ENCODE results near the gene CCDC126. TPM values are rescaled to one million over a fixed set of nuclear protein-coding genes. Genes with fewer than 3 reads are reported as not detected.

Gene CCDC126
- total and polyA plus RNA-seq, 2 of the 4 experiments (the other 2 are of a cell fraction), result 4.1 to 5.6 TPM

DNA sequence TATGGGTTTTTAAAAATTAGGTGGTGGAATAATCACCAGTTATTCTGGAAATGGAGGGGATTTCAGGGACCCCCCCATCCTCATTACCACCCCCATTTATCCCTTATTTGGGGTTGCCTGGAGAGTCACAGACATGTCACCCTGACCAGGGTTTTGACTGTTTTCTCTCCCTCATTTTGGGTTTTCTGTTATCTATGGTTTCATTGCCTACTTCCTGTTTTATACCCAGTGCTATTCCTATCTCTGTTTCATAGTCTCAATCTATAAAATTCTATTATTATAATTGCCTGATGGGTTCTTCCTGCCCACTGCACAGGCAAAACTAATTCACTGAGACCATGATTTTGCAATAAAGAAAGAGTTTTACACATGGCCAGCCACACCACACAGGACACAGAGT, 66.9 kb downstream of the CCDC126 start:
- no peaks in the 10 kb centered on the region for H3K9me3 ChIP-seq (ENCODE audit: control insufficient read depth, insufficient read depth, low read length)
- no peak overlapping the region for H3K18ac ChIP-seq (ENCODE audit: low read depth, low read length)
- no peak overlapping the region for H2AK5ac ChIP-seq (ENCODE audit: low read depth, low read length)
- no peaks in the 10 kb centered on the region for H3K36me3 ChIP-seq (ENCODE audit: control insufficient read depth, insufficient read depth, low read length)
- H3K23ac ChIP-seq (ENCODE audit: low read depth, low read length), result no peak overlapping the region
- no peak for TF ChIP-seq MAZ (IDR thresholded peaks at IDR 0.05; ENCODE audit: borderline replicate concordance, low read depth, low read length)
- no peak for TF ChIP-seq POLR2A (IDR thresholded peaks at IDR 0.05; ENCODE audit: low read depth, low read length)
- TF ChIP-seq MXI1 (IDR thresholded peaks at IDR 0.05; ENCODE audit: borderline replicate concordance, low read depth, low read length), result no peak
- TF ChIP-seq, protein P1, sequence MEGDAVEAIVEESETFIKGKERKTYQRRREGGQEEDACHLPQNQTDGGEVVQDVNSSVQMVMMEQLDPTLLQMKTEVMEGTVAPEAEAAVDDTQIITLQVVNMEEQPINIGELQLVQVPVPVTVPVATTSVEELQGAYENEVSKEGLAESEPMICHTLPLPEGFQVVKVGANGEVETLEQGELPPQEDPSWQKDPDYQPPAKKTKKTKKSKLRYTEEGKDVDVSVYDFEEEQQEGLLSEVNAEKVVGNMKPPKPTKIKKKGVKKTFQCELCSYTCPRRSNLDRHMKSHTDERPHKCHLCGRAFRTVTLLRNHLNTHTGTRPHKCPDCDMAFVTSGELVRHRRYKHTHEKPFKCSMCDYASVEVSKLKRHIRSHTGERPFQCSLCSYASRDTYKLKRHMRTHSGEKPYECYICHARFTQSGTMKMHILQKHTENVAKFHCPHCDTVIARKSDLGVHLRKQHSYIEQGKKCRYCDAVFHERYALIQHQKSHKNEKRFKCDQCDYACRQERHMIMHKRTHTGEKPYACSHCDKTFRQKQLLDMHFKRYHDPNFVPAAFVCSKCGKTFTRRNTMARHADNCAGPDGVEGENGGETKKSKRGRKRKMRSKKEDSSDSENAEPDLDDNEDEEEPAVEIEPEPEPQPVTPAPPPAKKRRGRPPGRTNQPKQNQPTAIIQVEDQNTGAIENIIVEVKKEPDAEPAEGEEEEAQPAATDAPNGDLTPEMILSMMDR (conservative IDR thresholded peaks at IDR 0.05; ENCODE audit: low read depth, low read length), result no peak
- TF ChIP-seq FOS (IDR thresholded peaks at IDR 0.05; ENCODE audit: low read depth, low read length), result no peak
- TF ChIP-seq, protein P2, sequence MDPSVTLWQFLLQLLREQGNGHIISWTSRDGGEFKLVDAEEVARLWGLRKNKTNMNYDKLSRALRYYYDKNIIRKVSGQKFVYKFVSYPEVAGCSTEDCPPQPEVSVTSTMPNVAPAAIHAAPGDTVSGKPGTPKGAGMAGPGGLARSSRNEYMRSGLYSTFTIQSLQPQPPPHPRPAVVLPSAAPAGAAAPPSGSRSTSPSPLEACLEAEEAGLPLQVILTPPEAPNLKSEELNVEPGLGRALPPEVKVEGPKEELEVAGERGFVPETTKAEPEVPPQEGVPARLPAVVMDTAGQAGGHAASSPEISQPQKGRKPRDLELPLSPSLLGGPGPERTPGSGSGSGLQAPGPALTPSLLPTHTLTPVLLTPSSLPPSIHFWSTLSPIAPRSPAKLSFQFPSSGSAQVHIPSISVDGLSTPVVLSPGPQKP (IDR thresholded peaks at IDR 0.05; ENCODE audit: borderline replicate concordance, low read depth, low read length), result no peak
- H2BK120ac ChIP-seq (ENCODE audit: low read depth, low read length), result no peak overlapping the region
- H3K9me1 ChIP-seq (ENCODE audit: insufficient read depth, low read length), result no peaks in the 10 kb centered on the region
- intact Hi-C loops (cut with micrococcal nuclease), result no loop called here
- H2BK15ac ChIP-seq (ENCODE audit: low read depth, low read length), result no peak overlapping the region
- peaks cover 1% of the 10 kb centered on the region; the same call in 1 of the 2 replicates for H3K4me1 ChIP-seq (ENCODE audit: control insufficient read depth, insufficient read depth, low read length)
- H3K4ac ChIP-seq (ENCODE audit: low read depth, low read length), result no peak overlapping the region
- H3K4me3 ChIP-seq (ENCODE audit: insufficient read depth, low read depth, low read length), result no peak overlapping the region
- H2BK20ac ChIP-seq (ENCODE audit: low read depth, low read length), result no peak overlapping the region
- H3K27me3 ChIP-seq (ENCODE audit: control insufficient read depth, insufficient read depth, low read length), result no peaks in the 10 kb centered on the region
- no peak overlapping the region for H3K27ac ChIP-seq (ENCODE audit: insufficient read depth, low read length)
- BruUV-seq (replicated peaks), result no TSS peak
- in situ Hi-C loops (cut with MboI; ENCODE audit: low sequenced_read_pairs), result no loop called here
- no peak overlapping the region for H2AFZ ChIP-seq (replicated peaks; ENCODE audit: low read length, poor library complexity)
- ChIA-PET CTCF (no interaction called here), POLR2A (ENCODE audit: unreplicated experiment) (no interaction called here)
- ATAC-seq (ENCODE audit: low read depth) (no peak), DNase-seq (no peak)
- H4K8ac ChIP-seq (ENCODE audit: low read depth in 2 of 2, low read length in 2 of 2), result no peak overlapping the region
- H4K5ac ChIP-seq (ENCODE audit: low read depth, low read length), result no peak overlapping the region
- no peaks in the 10 kb centered on the region for H3K79me1 ChIP-seq (ENCODE audit: low read depth in 1 of 2, low read length in 2 of 2)
- H3K9ac ChIP-seq (ENCODE audit: low read depth, low read length), result no peak overlapping the region
- dilution Hi-C loops (cut with HindIII; ENCODE audit: low sequenced_read_pairs, unreplicated experiment), result no loop called here
- no peak overlapping the region for H2BK5ac ChIP-seq (ENCODE audit: low read depth, low read length, poor library complexity, severe bottlenecking)
- no peak overlapping the region for H3K4me2 ChIP-seq (ENCODE audit: low read depth, low read length)
- H3K56ac ChIP-seq (ENCODE audit: extremely low read depth, insufficient read depth, low read length), result no peak overlapping the region
- H2AK9ac ChIP-seq (replicated peaks; ENCODE audit: low read depth, low read length, poor library complexity), result no peak overlapping the region
- no peak overlapping the region for H3K14ac ChIP-seq (replicated peaks; ENCODE audit: low read depth, low read length)
- no peaks in the 10 kb centered on the region for H4K20me1 ChIP-seq (ENCODE audit: insufficient read depth, low read length)
- H4K91ac ChIP-seq (ENCODE audit: insufficient read depth, low read depth, low read length), result no peak overlapping the region

Measured in IMR-90 (cell line).